ENCODE results near the gene TNRC18.
A peak's percentile ranks its signal among the peaks of the same experiment; 100 is the strongest.

TNRC18 gene

DNA sequence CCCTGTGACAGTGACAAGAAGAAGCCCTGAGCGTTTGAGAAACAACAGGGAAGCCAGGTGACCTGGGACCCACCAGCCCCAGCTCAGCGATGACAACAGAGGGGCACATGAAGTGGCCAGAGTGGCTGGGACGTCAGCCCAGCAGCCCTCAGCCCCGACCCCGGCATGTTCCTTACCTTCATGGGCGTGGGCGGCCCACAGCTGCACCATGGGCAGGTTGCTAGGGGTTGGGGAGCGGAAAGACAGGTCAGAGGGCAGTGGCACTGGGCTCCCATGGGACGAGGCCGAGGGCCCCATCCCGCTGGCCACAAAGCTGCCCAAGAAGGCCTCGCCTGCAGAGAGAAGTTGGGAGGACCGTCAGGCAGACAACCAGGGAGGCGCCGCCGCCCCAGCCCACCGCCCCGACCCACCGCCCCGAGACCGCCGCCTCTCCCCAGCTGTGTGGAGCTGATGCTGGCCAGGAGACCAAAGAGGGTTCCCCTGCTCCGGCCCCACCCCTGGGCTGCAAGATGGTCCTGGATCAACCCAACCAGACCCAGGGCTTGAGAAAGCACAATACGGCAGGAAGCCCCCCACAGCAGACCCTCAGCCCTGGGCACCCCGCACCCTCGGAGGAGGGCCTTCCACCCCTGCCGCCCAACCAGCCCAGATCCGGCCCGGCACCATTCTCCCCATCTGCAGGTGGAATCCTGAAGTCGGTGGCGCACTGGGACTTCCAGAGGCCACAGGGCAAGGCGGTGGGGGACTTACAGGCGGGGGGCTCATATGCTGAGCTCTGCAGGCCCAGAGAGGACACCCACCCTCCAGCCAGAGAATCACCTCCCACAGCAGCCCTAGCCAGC is 29.1 kb downstream of the TNRC18 start:
- TF ChIP-seq POLR2A (IDR thresholded peaks at IDR 0.05; ENCODE audit: low read length) (no peak), GATA1 (IDR thresholded peaks at IDR 0.05; ENCODE audit: low read depth, low read length) (no peak)
- no peak for DNase-seq

GRCh38 chr7:5393748-5394147 is 29.9 kb downstream of the TNRC18 start:
- TF ChIP-seq GATA1 (IDR thresholded peaks at IDR 0.05; ENCODE audit: low read depth, low read length) (no peak), POLR2A (IDR thresholded peaks at IDR 0.05; ENCODE audit: low read length) (no peak)
- DNase-seq = no peak

DNA sequence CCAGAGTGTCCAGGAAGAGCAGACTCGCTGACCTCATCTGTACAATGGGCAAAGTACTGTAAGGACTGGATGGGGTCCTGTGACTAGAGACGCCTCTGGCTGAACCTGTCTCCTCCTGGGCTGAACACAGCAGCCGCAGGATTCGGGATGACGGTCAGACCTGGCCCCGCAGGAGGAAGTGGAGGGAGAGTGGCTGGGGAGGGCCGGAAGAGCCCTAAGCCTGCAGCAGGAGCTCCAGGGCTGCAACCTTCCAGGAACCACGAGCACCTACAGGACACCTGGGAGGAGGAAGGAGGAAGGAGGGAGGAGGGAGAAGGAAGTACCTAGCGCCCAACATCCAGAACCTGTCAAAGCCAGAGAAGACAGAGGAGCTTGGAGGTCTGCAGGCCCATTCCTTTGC is 30.3 kb downstream of the TNRC18 start:
- TF ChIP-seq POLR2A (IDR thresholded peaks at IDR 0.05; ENCODE audit: low read length) (no peak), GATA1 (IDR thresholded peaks at IDR 0.05; ENCODE audit: low read depth, low read length) (no peak)
- no peak for DNase-seq

GRCh38 chr7:5390918-5391317 is 32.7 kb downstream of the TNRC18 start:
- no peak for TF ChIP-seq GATA1 (IDR thresholded peaks at IDR 0.05; ENCODE audit: low read depth, low read length)
- DNase-seq = no peak

DNA sequence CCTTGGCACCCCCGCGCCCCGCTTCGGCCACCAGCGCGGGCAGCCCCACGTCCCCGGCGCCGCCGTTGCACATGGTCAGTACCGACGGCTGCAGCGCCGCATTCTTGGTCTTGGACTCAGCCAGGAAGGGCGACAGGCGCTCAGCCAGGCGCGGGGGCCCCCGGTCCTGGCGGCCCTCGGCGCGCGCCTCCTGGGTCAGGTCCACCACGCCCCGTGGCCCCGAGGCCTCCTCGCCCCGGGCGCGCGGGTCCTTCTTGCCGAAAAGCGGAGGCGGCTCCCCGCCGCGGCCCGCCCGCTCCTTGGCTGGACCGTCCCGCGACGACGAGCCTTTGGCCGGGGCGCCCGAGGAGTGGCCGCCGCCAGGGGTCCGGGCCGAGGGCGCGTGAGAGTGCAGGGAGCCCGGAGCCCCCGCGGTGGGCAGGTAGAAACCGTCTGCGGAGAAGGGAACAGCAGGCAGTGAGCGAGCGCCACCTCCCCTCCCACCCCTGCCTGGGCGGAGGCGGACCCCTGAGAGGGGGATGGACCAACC is 34.7 kb downstream of the TNRC18 start:
- no peak for TF ChIP-seq GATA1 (IDR thresholded peaks at IDR 0.05; ENCODE audit: low read depth, low read length)
- TF ChIP-seq POLR2A (IDR thresholded peaks at IDR 0.05; ENCODE audit: low read length) = no peak
- DNase-seq = no peak

GRCh38 chr7:5388273-5388901 is 35.2 kb downstream of the TNRC18 start:
- DNase-seq = no peak
- TF ChIP-seq GATA1 (IDR thresholded peaks at IDR 0.05; ENCODE audit: low read depth, low read length) (no peak), POLR2A (IDR thresholded peaks at IDR 0.05; ENCODE audit: low read length) (no peak)

- no peak for DNase-seq
- TF ChIP-seq POLR2A (IDR thresholded peaks at IDR 0.05; ENCODE audit: low read length) (no peak), GATA1 (IDR thresholded peaks at IDR 0.05; ENCODE audit: low read depth, low read length) (no peak)
Observed at GRCh38 chr7:5387711-5388245, 35.9 kb downstream of the TNRC18 start.

DNA sequence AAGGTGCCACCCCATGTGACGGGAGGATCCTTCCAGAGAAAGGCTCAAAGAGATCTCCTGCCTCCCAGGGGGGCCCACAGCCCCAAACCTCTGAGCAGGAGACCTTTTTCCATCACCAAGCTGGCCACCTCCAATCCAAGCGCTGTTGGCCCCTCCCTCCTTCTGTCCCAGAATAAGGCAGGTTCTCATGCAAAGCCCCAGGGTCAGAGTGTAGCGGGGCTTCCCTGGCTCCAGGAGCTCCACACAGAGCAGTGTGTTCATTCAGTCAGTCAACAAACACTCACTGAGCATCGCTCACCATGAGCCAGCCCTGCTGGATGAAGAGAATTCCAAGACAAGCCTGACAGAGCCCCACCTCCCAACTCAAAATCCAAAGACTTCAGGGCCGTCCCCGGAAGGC is 39.0 kb downstream of the TNRC18 start:
- TF ChIP-seq GATA1 (IDR thresholded peaks at IDR 0.05; ENCODE audit: low read depth, low read length) (no peak), POLR2A (IDR thresholded peaks at IDR 0.05; ENCODE audit: low read length) (no peak)
- no peak for DNase-seq

DNA sequence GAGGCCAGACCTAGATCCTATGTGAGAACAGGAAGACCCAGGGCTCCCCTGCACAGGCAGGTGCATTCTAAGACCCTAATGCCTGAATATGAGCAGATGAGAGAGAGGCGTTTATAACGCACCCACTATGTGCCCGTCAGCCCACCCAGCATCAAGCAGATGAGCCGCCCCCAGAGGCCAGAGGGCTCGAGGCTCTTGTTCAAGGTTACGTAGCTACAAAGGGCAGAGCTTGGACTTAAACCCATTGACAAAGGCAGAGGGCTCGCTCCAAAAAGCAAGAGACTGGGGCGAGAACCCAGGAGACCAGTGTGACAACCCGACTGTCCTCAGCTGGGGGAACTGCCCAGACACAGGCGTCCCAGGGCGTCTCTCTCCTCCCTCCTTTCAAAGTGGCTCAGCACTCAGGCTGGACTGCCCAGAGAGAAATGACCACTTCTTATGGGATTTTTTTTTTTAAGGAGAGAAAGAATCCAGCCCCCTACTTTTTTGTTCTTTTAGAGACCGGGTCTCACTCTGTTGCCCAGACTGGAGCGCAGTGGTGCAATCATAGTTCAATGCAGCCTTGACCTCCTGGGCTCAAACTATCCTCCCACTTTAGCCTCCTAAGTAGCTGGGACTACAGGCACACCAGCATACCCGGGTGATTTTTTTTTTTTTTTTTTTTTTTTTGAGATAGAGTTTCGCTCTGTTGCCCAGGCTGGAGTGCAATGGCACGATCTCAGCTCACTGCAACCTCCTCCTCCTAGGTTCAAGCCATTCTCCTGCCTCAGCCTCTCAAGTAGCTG is 40.1 kb downstream of the TNRC18 start:
- no peak for DNase-seq
- TF ChIP-seq POLR2A (IDR thresholded peaks at IDR 0.05; ENCODE audit: low read length) (no peak), GATA1 (IDR thresholded peaks at IDR 0.05; ENCODE audit: low read depth, low read length) (no peak)

DNA sequence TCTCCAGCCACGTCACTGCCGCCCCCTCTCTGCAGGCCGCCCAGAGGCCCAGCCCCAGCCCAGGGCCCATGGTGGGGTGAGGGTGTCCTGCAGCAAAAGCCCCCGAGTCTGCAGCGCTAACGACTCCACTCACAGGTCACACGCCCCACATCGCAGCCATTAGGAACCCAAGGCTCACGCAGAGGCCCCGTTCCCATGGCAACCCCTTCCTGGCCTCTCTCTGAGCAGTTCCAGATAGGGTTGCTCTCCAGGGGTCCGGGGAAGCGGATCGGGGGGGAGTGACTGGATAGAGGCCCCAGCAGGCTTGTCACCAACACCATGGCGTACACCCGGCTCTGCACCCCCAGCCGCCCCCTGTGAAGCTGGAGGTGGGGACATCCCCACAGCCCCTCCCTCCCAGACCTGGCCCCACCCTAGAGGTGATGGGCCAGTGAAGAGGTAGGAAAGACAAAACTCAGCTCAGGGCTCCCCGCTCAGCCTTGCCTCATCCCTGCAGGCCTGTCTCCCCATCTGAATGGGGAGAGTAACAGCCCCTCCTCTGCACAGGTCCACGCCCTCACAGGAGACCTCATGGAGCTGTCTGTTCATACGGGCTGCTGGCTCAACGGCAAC is 41.2 kb downstream of the TNRC18 start:
- DNase-seq = peak; percentile 28 to 29
- TF ChIP-seq POLR2A (IDR thresholded peaks at IDR 0.05; ENCODE audit: low read length) = no peak
- no peak for TF ChIP-seq GATA1 (IDR thresholded peaks at IDR 0.05; ENCODE audit: low read depth, low read length)

GRCh38 chr7:5381071-5381772 is 42.4 kb downstream of the TNRC18 start:
- TF ChIP-seq GATA1 (IDR thresholded peaks at IDR 0.05; ENCODE audit: low read depth, low read length) (no peak), POLR2A (IDR thresholded peaks at IDR 0.05; ENCODE audit: low read length) (no peak)
- peak; percentile 14 to 49 for DNase-seq

DNA sequence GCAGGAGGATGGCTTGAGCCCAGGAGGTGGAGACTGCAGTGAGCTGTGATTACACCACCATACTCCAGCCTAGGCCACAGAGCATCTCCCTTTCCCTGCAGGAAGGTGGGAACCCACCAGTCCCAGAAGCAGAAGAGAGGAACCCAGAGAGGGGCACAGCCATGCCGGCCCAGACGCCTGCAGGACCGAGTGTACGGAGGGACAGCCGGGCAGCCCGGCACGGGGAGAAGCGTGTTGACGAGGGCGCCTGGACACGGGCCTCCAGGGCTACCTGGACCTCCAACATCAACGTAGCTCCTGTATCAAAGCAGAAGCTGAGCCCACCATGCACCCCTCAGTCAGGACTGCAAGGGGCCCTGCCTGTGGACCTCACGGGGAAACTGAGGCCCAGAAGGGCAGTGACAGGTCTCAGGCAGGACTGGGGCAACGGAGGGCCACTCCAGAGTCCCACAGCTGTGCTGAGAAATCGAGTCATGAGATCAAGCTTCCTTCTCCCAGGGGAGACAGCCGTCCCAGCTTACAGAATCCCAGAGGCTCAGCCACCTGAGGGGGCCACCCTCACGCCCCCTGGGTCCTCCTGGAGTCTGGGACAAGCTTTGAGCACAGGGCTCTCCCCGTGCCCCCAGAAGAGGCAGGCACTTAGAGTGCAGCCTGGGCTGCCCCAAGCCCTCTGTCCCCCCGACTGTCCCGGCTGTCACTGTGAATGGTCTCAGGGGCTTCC is 43.1 kb downstream of the TNRC18 start:
- DNase-seq = no peak
- TF ChIP-seq GATA1 (IDR thresholded peaks at IDR 0.05; ENCODE audit: low read depth, low read length) (no peak), POLR2A (IDR thresholded peaks at IDR 0.05; ENCODE audit: low read length) (no peak)
